Bronchial smooth muscle cell (primary cell): ENCODE measurements around the gene CTDSP2. TPM values are rescaled to one million over a fixed set of nuclear protein-coding genes. Genes with fewer than 3 reads are reported as not detected.

ENCODE experiments used
- total RNA-seq: library from RNA; depleted of rRNA; stranded (reverse); fragments of >200 nt; gene quantifications from 2 replicates; pipeline ENCODE4 v1.2.1, GENCODE V29; 2014

Gene CTDSP2, protein sequence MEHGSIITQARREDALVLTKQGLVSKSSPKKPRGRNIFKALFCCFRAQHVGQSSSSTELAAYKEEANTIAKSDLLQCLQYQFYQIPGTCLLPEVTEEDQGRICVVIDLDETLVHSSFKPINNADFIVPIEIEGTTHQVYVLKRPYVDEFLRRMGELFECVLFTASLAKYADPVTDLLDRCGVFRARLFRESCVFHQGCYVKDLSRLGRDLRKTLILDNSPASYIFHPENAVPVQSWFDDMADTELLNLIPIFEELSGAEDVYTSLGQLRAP
- total RNA-seq = 55.8 and 96.5 TPM in 2 replicates

DNA sequence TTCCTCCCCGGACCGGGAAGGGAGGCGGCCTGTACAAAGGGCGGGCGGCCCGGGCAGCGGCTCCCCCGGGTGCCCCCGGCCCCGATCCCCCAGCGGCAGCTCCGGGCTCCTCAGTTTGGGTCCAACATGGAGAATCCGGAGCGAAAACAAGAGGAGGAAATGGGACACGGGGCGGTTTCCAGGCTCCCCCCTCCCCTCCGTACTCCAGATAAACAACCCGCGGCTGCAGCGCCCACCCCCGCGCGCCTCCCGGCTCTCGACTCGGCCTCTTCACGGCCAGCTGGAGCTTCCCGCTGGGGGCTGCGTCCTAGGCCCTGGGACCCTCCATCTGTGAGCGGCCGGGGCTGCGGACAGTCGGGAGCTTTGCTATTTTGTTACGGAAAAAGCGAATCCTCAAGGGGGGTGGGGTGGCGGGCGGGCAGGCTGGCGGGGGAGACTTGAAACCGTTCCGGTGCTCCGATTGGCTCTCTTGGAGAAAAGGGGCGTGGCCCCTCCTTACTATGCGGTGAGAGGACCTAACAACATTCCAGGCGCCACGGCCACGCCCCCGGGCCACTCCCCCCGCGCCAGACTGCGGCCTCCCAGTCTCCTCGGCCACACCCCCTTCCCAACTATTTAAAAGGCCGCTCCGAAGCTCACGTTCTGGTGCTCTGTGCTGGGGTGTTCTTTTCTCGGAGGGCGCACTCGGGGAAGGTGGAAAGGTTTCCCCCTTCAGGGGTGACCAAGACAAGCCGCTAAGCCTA is at the start of gene CTDSP2:
CTDSP2 (minus strand) TSS at position 153 of the 743 bp plus-strand sequence. CDS start 294 bp downstream, outside the sequence.

GRCh38 chr12:57782608-57783465 is 63.7 kb downstream of the CTDSP2 start, which contains the start of gene TSFM:
TSFM (plus strand) TSS chr12:57782787; CDS start chr12:57782802, 15 bp downstream.

DNA sequence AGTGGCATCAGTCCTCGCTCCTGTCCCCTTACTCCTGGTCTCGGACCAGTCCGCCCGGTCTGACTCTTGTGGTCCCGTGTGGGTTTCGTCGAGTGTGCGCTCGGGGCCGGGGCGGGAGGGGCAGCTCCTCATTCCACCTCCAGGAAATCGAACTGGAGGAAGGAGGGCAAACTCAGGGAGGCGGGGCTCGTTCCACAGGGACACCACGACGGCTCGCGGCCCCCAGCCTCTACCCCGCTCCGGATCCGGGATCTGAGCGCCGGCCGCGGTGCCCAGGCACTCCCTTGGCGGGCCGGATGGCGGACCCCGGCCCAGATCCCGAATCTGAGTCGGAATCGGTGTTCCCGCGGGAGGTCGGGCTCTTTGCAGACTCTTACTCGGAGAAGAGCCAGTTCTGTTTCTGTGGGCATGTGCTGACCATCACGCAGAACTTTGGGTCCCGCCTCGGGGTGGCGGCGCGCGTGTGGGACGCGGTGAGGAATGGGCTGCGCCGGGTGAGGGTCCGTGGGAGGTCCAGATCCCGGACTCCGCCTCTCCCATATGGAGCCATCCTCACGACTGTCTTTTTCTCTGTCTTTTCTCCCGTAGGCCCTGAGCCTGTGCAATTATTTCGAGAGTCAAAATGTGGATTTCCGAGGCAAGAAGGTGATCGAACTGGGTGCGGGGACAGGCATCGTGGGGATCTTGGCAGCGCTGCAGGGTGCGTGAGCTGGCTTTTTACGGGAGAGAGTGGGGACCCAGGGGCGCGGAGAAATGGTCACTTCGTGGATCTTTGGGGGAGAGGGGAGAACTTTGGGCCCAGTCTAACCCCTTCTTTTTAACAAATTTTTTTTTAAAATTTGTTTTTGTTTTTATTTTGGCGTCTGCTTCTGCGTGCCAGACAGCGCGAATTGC is 73.9 kb downstream of the CTDSP2 start, which contains the start of gene EEF1AKMT3:
EEF1AKMT3 (plus strand) TSS at position 186 of the 894 bp plus-strand sequence; CDS start at position 297, 111 bp downstream.

DNA sequence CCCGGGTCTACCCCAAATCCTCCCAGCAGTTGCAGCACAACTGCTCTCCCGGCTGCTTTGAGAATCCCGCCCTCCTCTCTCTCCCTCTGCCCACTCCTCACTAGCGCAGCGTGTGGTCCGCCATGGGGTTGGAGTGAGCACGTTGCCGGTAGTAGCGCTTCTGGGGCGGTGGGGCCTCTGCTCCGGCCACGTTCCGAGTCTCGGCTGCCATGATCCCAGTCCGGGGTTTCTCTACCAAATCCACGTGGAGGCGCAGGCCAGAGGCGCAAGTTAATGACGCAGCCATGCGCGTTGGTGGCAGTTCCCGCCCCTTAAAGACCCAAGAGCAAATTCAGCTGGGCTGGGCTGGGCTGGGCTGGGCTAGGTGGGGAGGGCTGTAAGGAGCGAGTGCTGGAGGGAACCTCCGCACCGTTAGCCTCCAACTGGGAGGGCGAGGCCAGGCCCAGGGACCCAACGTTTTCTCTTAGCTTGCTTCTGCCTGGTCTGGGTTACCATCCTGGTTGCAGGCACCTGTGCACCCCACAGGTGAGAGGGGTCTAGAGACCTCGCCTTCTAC is 74.6 kb downstream of the CTDSP2 start, which contains the start of gene METTL1:
METTL1 (minus strand) TSS at position 233 of the 556 bp plus-strand sequence; CDS start at position 211, 22 bp downstream.

Other genes starting within 250 kb of the CTDSP2 start
- 12.8 and 16.2 TPM in 2 replicates for gene DTX3, start 241.9 kb downstream of the CTDSP2 start, total RNA-seq
- gene ARHGEF25, start 235.3 kb downstream of the CTDSP2 start, total RNA-seq = 33.4 and 38.7 TPM in 2 replicates
- gene B4GALNT1, start 213.5 kb downstream of the CTDSP2 start, total RNA-seq = 0.77 and 0.79 TPM in 2 replicates
- gene OS9, start 152.6 kb downstream of the CTDSP2 start, total RNA-seq = 186 and 554 TPM in 2 replicates
- 0.32 and 0.43 TPM in 2 replicates for gene AGAP2, start 108.0 kb downstream of the CTDSP2 start, total RNA-seq
- 56.4 and 60.0 TPM in 2 replicates for gene TSPAN31, start 101.7 kb downstream of the CTDSP2 start, total RNA-seq
- 163 and 185 TPM in 2 replicates for gene CDK4, start 94.4 kb downstream of the CTDSP2 start, total RNA-seq
- gene MARCHF9, start 91.6 kb downstream of the CTDSP2 start, total RNA-seq = 1.3 and 4.5 TPM in 2 replicates
- gene CYP27B1, start 79.7 kb downstream of the CTDSP2 start, total RNA-seq = 0.26 TPM in 1 of 2 replicates, not detected in the other
- gene METTL1, start 74.6 kb downstream of the CTDSP2 start, total RNA-seq = 2.5 and 3.1 TPM in 2 replicates
- 5.6 and 5.7 TPM in 2 replicates for gene EEF1AKMT3, start 74.1 kb downstream of the CTDSP2 start, total RNA-seq
- 9.4 and 14.3 TPM in 2 replicates for gene TSFM, start 63.9 kb downstream of the CTDSP2 start, total RNA-seq
- gene AVIL, start 28.0 kb downstream of the CTDSP2 start, total RNA-seq = 2.7 and 8.1 TPM in 2 replicates
- 12.9 and 24.2 TPM in 2 replicates for gene ATP23, start 94.8 kb upstream of the CTDSP2 start, total RNA-seq